Smooth muscle cell (in vitro differentiated cells): Measurements from ENCODE around the gene NECAB3. TPM values are rescaled to one million over a fixed set of nuclear protein-coding genes. Genes with fewer than 3 reads are reported as not detected.

Source experiments
- DNase-seq: peaks from one replicate; lab custom pipeline; 2025; ENCODE audit not compliant: unreplicated experiment; lab: John Stamatoyannopoulos, UW
- H2AFZ ChIP-seq: fragments of 200-600 bp; sonication (generic); 2 replicates; pipeline ENCODE4 v1.6.0; 2016; ENCODE audit warnings: antibody characterized with exemption, low read depth, mild to moderate bottlenecking
- H3F3A ChIP-seq: fragments of 200-600 bp; sonication (generic); 2 replicates; pipeline ENCODE4 v1.6.0; 2017; ENCODE audit warnings: antibody characterized with exemption, low read depth
- H3K27ac ChIP-seq: fragments of 200-600 bp; sonication (generic); 2 replicates; pipeline ENCODE4 v1.5.1; 2016; ENCODE audit warnings: low read depth, mild to moderate bottlenecking
- H3K27me3 ChIP-seq: fragments of 200-600 bp; sonication (generic); 2 replicates; pipeline ENCODE4 v1.6.1; 2016; ENCODE audit warnings: low read depth, mild to moderate bottlenecking
- H3K36me3 ChIP-seq: fragments of 200-600 bp; sonication (generic); 2 replicates; pipeline ENCODE4 v1.5.1; 2016; ENCODE audit warnings: low read depth
- H3K4me1 ChIP-seq: fragments of 200-600 bp; sonication (generic); 2 replicates; pipeline ENCODE4 v1.5.1; 2016; ENCODE audit warnings: low read depth
- H3K4me2 ChIP-seq: fragments of 200-600 bp; sonication (generic); 2 replicates; pipeline ENCODE4 v1.6.0; 2016; ENCODE audit warnings: mild to moderate bottlenecking
- H3K4me3 ChIP-seq: fragments of 200-600 bp; sonication (generic); 2 replicates; pipeline ENCODE4 v1.5.1; 2016; ENCODE audit warnings: mild to moderate bottlenecking
- H3K79me2 ChIP-seq: fragments of 200-600 bp; sonication (generic); 2 replicates; pipeline ENCODE4 v1.6.0; 2016; ENCODE audit warnings: low read depth, mild to moderate bottlenecking
- H3K9ac ChIP-seq: fragments of 200-600 bp; sonication (generic); 2 replicates; pipeline ENCODE4 v1.6.0; 2016; ENCODE audit warnings: low read depth
- H3K9me3 ChIP-seq: fragments of 200-600 bp; sonication (generic); replicated peaks from 2 replicates; pipeline ENCODE4 v1.5.1; 2016; ENCODE audit warnings: low read depth
- H4K20me1 ChIP-seq: fragments of 200-600 bp; sonication (generic); 2 replicates; pipeline ENCODE4 v1.6.0; 2016; ENCODE audit warnings: low read depth
- CTCF ChIP-seq: fragments of 200-600 bp; sonication (generic); IDR thresholded peaks from 2 replicates; pipeline ENCODE4 v1.5.1; 2017; ENCODE audit warnings: borderline replicate concordance, mild to moderate bottlenecking, antibody characterized with exemption; ENCODE audit not compliant: insufficient read depth, poor library complexity, severe bottlenecking
- WGBS: methylation state at CpG from one replicate; pipeline ENCODE4 v1.1.7; 2016; ENCODE audit warnings: low lambda C conversion rate; 5-methylcytosine and 5-hydroxymethylcytosine counted together
- polyA plus RNA-seq: library from polyadenylated mRNA; unstranded; fragments of >200 nt; fragmentation: Nextera tagmentation; extraction: Ambion mirVana; gene quantifications from 2 replicates; pipeline ENCODE4 v1.2.1, GENCODE V29; 2016
- total RNA-seq: library from RNA; depleted of rRNA; stranded (reverse); fragments of >200 nt; gene quantifications from 2 replicates; pipeline ENCODE4 v1.2.3, GENCODE V29; 2014

The NECAB3 gene
- total and polyA plus RNA-seq, 2 experiments from 2014 or later: 20.3 to 25.8 TPM

- H3K4me2 ChIP-seq: peak overlapping the region; percentile 48
- WGBS: 66% methylated on average over 8 of the region's 8 CpGs
- H3K27me3 ChIP-seq: no peaks in the 10 kb centered on the region
- H3K4me3 ChIP-seq: no peak overlapping the region
- no peaks in the 10 kb centered on the region for H4K20me1 ChIP-seq
- peaks cover 12% of the 10 kb centered on the region for H3K4me1 ChIP-seq
- H3K36me3 ChIP-seq: no peaks in the 10 kb centered on the region
- TF ChIP-seq CTCF: no peak
- H3F3A ChIP-seq: peaks cover 7% of the 10 kb centered on the region
- DNase-seq: no peak
- H3K79me2 ChIP-seq: no peaks in the 10 kb centered on the region
- no peaks in the 10 kb centered on the region for H3K9me3 ChIP-seq
- no peak overlapping the region for H2AFZ ChIP-seq
- H3K9ac ChIP-seq: no peak overlapping the region
- no peak overlapping the region for H3K27ac ChIP-seq
Measured at GRCh38 chr20:33697129-33697528, 22.9 kb upstream of the NECAB3 start.

GRCh38 chr20:33696448-33696847 is 22.2 kb upstream of the NECAB3 start:
- H3K9me3 ChIP-seq: no peaks in the 10 kb centered on the region
- no peak overlapping the region for H3K27ac ChIP-seq
- no peaks in the 10 kb centered on the region for H3K27me3 ChIP-seq
- H4K20me1 ChIP-seq: no peaks in the 10 kb centered on the region
- DNase-seq: no peak
- peaks cover 7% of the 10 kb centered on the region for H3F3A ChIP-seq
- no peaks in the 10 kb centered on the region for H3K36me3 ChIP-seq
- no peak overlapping the region for H3K4me3 ChIP-seq
- H3K9ac ChIP-seq: no peak overlapping the region
- no peak for TF ChIP-seq CTCF
- H3K79me2 ChIP-seq: no peaks in the 10 kb centered on the region
- peak overlapping the region; percentile 48 for H3K4me2 ChIP-seq
- 63% methylated on average over 4 of the region's 4 CpGs for WGBS
- H2AFZ ChIP-seq: no peak overlapping the region
- peaks cover 12% of the 10 kb centered on the region for H3K4me1 ChIP-seq

GRCh38 chr20:33694639-33695012 is 20.4 kb upstream of the NECAB3 start:
- Histone ChIP-seq H4K20me1 (no peaks in the 10 kb centered on the region), H3K4me3 (no peak overlapping the region), H3K9ac (no peak overlapping the region), H3K79me2 (no peaks in the 10 kb centered on the region), H3K36me3 (no peaks in the 10 kb centered on the region), H3K27ac (no peak overlapping the region), H3K4me1 (peaks cover 12% of the 10 kb centered on the region), H3K9me3 (no peaks in the 10 kb centered on the region), H3F3A (peaks cover 8% of the 10 kb centered on the region), H3K27me3 (no peaks in the 10 kb centered on the region), H3K4me2 (no peak overlapping the region), H2AFZ (no peak overlapping the region)
- DNase-seq: no peak
- WGBS: 88% methylated on average over 6 of the region's 6 CpGs
- TF ChIP-seq CTCF: no peak

- Histone ChIP-seq H3F3A (peaks cover 15% of the 10 kb centered on the region), H3K4me3 (no peak overlapping the region), H2AFZ (no peak overlapping the region), H3K27ac (no peak overlapping the region), H3K9me3 (no peaks in the 10 kb centered on the region), H3K36me3 (no peaks in the 10 kb centered on the region), H4K20me1 (no peaks in the 10 kb centered on the region), H3K4me1 (peaks cover 12% of the 10 kb centered on the region), H3K9ac (no peak overlapping the region), H3K27me3 (no peaks in the 10 kb centered on the region), H3K79me2 (no peaks in the 10 kb centered on the region), H3K4me2 (no peak overlapping the region)
- DNase-seq: no peak
- WGBS: 93% methylated on average over 17 of the region's 17 CpGs
- no peak for TF ChIP-seq CTCF
Measured at GRCh38 chr20:33693741-33694638, 19.8 kb upstream of the NECAB3 start.
